NCI-H1105 treated with DMSO at 0.1 percent for 48 hours (cell line): ENCODE results near the gene JMJD1C.
A peak's percentile ranks its signal among the peaks of the same experiment; 100 is the strongest.
"Not testable (repeated sequence)": the region's sequence is repeated elsewhere in the genome, so short reads cannot be mapped to it uniquely, and the experiment has no call there.

Experiments
- DNase-seq: peaks from one replicate; lab custom pipeline; 2025; lab: John Stamatoyannopoulos, UW

Gene JMJD1C

DNA sequence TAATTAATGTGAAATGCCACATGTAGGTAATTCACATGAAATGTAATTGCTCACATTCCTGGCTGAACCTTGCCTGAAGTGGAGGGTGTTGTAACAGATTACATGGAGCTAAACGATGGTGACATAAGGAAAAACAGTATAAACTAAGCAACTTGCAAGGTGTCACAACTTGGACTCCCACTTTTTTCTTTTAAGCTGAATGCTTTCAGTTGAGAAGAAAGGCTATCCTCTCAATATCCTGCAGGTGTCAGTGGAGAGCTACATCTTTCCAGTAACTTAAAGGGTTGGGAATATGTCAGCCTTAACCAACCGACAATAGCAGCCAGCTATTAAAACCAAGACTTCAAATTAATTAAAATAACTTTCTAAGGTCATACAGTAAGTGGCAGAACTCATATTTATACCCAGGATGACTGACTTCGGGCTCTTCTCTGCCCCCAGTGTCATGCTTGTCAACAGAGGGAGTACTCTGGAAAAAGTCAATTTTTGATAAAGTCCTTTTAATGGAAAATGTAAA is 299.0 kb downstream of the JMJD1C start:
- peak; percentile 50 for DNase-seq

DNA sequence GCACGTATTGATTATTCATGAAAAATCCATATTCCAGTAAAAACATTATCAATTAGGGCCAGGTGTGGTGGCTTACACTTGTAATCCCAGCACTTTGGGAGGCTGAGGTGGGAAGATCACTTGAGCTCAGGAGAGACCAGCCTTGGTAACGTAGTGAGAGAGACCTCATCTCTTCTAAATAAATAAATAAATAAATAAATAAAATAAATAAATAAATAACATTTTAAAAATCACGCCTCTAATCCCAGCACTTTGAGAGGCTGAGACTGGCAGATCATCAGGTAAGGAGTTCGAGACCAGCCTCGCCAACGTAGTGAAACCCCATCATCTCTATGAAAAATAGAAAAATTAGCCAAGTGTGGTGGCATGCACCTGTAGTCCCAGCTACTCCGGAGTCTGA is 300.5 kb downstream of the JMJD1C start:
- DNase-seq, result no peak

DNA sequence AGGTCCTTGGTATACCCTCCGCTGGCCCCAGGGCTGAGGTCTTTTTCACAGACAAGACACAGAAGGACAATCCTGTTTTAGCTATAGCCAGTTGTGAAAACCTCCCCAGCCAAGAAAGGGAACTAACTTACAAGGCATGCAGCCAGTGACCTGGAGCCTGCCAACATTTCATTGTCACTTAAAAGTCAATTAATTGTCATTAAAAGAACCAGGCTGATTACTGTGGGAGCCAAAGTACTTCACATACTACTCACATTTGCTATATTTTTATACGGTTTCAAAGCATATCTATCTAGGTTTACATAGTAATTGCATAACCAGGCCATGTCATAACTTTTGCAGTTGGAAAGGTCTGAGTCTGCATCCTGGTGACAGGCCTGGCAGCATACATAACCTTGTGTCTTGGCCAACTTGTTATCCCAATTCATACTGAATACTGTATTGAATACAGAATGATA is 301.6 kb downstream of the JMJD1C start:
- no peak for DNase-seq

DNA sequence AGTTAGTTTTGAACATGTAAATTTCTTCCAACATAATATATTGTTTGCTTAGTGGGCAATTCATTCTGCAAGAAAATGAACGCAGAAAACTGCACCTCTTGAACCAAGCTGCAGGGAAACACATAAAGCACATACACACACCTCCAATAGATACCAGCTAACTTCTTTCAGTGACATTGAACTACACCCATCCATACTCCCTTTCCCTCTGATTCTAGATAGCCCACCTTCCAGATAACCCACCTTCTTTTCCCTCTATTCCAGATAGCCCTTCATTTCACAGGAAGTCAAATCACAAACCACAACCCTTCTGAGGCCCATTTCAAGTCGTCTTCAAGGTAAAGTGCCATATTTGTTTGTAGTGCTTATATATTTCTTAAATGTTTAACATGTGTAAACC is 304.2 kb downstream of the JMJD1C start:
- no peak for DNase-seq

DNA sequence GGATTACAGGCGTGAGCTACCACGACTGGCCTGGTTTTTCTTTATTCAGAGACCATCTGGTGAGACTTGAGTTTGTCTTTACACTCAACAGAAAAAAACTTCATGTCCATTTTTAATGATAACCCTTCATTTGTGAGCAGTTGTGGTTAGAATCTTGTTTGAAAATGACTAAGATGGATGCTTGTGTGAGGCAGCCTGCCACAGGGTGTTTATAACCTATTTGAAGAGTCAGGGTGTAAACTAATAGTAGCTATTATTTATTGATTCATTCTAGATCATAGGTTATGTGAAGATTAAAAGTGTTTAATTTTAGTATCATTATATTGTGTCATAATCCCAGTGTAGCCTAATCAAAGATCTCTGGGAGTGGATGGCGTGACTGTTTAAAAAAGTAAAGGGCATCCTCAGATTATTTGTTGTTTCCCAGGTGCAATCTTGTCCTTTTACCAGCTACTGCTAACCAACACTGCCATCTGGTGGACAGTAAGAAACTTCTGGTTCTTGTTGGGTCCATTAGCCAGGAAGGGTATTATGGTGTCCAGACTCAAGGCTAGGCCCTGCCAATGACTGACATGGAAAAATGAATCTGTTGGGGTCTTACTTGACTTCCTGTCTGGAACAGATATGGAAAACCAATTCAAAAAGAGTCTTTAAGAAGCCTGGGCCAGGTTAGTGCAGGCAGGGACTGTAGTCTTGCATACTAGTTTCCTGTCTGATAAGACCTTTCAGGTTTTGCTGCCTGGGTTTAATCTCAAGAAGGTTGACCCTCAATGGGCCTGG is 307.7 kb downstream of the JMJD1C start:
- peak; percentile 69 for DNase-seq

DNA sequence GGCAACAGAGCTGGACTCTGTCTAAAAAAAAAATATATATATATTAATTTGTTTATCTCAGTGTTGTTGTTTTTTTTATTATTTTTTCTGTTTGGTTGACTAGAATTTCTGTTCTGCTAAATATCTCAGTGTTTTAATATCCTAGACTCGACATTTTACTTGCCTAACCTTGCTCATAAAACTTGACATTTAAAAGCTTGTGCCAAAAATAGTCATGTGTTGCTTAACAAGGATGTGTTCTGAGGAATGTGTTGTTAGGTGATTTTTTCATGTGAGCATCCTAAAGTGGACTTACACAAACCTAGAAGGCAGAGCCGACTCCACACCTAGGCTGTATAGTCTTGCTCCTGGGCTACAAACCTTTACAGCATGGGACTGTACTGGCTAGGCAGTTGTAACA is 309.5 kb downstream of the JMJD1C start:
- DNase-seq, result no peak

DNA sequence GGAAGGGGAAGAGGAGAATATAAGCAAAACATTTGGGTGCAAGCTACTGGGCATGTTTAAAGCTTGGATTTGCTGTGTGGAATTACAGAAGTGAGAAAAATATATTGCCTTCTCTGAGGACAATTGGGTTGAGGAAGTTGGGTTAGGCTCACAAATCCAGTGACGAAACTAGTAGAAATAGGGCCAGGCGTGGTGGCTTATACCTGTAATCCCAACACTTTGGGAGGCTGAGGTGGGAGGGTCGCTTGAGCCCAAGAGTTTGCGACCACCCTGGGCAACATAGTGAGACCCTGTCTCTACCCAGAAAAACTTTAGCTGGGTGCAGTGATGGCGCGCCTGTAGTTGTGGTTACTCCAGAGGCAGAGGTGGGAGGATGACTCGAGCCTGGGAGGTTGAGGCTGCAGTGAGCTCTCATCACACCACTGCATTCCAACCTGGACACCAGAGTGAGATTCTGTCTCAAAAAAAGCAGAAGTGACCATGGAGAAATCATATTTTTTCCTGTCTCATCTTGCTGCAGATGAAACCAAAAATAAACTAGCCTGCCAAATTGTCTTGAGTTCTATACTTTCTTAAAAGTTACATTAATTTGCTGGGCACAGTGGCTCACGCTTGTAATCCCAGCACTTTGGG is 310.3 kb downstream of the JMJD1C start:
- no peak for DNase-seq

DNA sequence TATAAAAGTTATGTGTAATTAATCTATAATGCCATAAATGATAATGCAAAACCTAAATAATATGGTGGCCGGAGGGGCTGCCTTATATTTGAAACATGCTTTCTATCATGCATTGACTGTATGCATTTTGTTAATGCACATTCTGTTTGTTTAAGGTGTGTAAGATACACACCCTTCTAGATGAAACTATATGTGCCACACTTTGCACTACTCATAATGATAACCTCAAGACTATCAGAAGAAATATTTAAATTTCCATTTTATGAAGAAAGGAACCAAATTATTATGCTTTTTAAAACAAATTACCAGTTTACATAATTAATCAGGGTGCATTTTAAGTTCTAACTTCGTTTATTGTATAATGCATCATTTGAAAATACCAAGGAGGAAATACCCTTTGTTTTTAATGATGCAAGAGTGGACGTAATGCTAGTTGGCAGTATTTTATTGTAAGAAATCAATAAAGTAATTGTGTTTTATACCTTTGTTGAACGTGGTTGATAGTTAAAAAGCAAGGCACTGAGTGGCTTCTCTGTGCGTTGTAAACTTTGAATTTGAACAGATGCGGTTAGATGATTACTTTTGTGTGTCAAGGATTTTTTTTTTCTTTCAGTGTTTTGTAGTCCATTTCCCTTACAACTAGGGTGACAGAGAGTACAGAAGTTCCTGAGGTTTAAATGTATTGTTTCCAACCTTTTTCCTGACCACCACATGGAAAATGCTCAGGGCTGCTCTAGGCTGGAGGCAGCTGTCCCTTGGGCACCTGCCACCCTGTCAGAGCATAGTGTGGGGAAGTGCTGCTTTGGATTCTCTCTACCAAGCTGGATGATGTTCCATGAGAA is 311.0 kb downstream of the JMJD1C start:
- no peak for DNase-seq

DNA sequence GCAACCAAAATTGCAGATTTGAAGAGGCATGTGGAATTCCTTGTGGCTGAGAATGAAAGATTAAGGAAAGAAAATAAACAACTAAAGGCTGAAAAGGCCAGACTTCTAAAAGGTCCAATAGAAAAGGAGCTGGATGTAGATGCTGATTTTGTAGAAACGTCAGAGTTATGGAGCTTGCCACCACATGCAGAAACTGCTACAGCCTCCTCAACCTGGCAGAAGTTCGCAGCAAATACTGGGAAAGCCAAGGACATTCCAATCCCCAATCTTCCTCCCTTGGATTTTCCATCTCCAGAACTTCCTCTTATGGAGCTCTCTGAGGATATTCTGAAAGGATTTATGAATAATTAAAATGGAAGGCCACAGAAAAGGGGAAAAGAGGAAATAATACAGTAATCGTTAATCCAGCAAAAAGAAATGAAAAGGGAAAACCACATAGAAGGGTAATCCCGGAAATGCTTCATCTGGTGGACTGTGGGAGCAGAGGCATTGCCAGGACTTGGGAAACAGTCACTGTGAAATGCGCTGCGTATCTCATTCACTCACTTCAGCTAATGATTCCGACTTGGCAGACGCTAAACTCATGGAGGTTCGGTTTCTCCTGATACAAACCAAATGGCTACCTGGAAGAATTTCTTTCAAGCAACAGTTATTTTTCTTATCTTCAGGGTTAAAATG is 311.8 kb downstream of the JMJD1C start:
- not testable (repeated sequence) for DNase-seq

DNA sequence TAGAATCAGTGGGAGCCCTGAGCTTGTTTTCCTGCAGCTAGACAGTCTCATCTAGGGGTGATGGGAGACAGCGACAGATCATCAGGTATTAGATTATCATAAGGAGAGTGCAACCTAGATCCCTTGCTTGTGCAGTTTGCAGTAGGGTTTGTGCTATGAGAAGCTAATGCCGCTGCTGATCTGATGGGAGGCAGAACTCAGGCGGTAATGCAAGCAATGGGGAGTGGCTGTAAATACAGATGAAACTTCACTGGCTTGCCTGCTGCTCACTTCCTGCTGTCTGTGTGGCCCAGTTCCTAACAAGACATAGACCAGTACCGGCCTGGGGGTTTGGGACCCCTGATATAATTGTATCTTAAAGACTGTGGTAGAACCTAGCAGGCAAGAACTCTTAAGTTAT is 315.0 kb downstream of the JMJD1C start:
- DNase-seq, result no peak

DNA sequence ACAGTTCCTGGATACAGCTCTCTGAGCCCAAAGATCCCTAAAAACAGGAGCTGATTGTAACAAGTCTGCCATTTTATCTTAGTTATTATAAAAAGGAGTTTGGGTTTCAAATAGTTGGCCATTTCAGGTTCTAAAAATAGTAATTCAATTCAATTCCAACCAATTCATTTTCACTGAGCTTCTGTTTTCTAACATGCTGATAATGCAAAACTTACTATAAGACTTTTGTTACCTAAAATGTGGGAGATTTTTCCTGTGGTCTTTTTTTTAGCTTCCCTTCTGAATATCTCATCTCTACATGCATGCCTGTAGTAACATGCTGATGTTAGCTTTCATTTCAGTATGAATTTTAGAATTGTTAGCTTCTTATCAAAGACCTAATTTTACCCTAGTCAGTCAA is 319.3 kb downstream of the JMJD1C start:
- DNase-seq, result no peak

DNA sequence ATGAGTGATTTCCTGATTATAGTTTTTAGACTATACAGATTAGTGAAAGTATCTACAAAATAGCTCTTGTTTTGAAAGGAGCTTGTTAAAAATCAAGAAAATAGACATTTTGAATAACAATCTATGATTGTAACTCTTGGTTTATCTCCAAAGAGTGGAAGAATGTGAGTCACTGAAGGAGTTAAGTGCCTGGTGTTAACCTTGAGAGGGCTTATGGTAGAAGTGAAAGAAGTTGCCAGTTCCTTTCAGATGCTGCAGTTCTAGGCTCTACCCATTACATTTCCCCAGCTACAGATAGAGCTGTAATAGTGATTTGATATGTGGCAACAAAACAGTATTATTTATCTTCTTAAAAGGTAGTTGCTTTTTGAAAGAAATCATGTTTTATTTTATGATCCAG is 320.0 kb downstream of the JMJD1C start:
- DNase-seq, result no peak

DNA sequence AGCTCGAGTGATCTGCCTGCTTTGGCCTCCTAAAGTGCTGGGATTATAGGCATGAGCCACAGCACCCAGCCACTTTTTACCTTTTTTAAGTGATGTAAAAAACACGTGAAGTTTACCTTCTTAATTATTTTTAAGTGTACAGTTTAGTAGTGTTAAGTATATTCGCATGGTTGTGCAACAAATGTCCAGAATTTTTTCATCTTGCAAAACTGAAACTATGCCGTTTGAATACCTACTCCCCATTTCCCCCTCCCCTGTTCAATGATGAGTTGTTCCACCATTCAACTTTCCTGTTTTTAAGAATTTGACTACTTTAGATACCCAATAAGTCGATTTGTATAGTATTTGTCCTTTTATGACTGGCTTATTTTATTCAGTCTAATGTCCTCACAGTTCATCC is 321.8 kb downstream of the JMJD1C start:
- DNase-seq, result no peak

DNA sequence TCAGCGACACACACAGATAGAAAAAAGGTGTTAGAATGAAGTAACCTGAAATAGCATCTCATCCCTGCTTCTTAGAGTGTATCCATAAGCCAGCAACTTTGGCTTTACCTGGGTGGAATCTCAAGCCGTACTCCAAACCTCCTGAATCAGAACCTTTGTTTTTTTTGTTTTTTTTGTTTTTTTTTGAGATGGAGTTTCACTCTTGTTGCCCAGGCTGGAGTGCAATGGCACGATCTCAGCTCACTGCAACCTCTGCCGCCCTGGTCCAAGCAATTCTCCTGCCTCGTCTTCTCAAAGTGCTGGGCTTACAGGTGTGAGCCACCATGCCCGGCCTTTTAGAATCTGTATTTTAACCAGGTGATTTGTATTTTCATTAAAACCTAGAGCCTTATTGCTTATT is 323.6 kb downstream of the JMJD1C start:
- no peak for DNase-seq

DNA sequence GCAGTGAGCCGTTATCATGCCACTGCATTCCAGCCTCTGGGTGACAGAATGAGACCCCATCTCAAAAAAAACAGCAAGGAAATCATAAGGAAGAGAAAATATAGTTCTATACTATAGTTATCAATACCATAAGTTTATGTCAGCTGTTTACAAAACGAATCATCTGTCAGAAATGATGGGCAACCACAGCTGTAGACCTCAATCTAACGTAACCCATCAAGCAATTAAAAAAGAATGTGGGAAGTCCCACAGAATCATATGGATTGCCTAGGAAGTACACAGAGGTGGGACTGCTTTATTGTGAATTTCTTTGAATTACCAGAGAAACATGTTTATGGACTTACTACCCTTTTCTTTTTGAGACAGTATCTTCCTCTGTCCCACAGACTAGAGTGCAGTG is 325.7 kb downstream of the JMJD1C start:
- no peak for DNase-seq

DNA sequence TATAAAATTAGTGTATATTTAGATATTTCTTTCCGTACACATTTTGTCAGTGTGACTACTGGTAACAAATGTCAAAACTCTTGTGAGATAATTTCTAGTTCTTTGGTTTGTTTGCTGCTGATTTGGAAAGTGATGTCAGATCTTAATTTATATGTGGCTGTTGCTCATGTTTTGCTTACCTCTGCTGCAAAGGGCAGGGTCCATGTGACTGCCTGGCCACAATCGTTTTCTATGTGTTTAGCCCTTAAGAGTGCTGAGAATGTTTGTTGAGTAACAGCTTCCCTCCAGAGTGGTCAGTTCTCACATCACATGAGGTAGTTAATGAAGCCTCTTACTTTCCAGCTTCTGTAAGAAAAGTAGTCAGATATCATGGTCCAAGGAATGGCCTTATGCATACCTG is 328.5 kb downstream of the JMJD1C start:
- DNase-seq, result no peak

DNA sequence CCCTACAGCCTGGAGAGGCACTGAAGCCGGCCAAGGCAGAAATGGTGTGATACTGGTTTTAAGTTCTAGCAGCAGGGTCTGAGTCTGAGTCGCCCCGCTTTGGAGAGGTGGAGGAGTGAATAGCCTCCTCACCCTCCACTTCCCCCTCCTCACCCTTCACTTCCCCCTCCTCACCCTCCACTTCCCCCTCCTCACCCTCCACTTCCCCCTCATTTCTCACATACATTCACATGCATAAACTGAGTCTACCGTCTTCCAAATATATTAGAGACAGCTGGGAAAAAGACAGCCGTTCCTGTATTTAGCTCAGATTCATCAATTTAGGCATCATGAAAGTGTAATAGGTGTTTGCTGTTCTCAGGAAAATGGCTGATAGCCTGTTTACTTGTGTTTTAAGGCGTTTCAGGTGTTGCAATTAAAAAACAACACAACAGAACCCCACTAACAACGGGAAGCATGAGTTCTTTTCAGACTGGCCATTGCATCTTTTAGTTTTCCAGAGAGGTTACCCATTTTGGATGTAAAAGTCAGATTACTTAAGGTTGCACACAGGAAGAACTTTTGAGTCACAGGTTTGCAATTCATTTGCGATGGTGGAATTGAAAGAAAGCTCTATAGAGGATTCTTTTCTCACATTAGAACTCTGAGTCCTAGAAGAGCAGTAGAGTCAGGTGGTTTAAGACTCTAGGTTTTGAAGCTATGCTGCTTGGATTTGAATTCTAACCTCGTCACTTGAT is 331.8 kb downstream of the JMJD1C start:
- DNase-seq, result no peak

DNA sequence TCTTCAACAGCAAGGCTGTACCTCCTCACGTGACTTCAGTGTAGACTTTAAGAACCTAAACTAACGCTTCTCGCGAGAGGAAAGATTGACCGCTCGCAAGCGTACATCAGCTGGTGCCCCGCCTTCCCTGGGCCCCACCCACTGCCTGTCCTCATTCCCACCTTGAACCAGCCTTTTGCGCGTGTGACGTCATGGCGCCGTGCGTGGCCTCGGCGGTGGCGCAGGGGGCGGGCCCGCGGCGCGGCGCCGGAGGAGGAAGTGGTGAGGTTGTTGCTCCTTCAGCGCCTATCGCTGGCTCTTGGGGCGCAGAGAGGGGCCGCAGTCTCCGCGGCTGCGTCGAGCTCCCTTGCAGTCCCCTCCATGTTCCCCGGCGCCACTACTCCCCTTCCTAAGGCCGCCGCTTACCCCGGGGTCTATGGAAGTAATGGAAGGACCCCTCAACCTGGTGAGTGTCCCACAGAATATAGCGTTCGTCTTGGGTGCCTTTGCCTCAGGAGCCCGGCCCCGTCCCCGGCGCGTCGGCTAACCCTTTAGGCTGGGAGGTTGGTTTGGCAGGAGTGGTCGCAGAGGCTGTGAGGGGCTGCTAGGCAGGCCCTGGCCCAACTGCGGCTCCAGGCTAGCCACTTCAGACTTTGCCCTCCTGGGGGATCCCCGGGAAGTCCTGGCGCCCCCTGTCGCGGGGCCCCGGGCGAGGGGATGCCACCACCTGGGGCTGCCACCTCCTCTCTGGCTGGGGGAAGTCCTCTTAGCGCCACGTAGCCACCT is 332.5 kb downstream of the JMJD1C start, which contains the start of gene NRBF2:
Gene NRBF2 (plus strand): TSS at position 273 of the 765 bp plus-strand sequence. CDS start 143 bp downstream, at position 416.
- DNase-seq, result peak; percentile 91

DNA sequence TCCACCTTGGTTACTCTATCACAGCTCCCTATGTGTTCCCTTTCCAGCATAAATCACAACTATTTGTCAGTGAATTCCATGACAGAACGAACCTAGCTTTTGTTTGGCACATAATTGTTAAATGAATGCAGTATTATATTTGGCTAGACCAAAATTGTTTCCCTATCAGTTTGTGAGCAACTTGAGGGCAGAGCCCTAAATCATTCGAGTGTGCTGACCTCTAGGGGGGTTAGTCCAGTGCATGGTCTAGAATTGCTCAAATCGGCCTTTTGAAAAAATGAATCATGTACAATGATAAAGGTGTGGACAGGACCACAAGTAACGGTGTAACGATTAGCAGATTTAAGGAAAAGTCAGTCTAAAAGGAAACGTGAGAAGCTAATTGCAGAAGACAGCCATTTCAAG is 333.1 kb downstream of the JMJD1C start:
- no peak for DNase-seq

DNA sequence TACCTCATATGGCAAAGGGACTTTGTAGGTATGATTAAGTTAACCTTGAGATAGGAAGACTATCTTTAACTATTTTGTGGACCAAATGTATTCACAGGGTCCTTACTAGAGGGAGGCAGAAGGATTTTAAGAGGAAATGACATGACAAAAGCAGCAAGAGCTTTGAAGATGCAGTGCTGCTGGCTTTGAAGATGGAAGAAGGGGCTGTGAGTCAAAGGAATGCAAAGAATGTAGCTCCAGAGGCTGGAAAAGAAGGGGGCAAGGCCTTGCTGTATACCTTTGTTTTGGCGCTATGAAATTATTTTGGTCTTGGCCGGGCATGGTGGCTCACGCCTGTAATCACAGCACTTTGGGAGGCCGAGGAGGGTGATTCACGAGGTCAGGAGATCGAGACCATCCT is 335.9 kb downstream of the JMJD1C start:
- no peak for DNase-seq
